Measurements from ENCODE around the gene MPND.

MPND gene, protein sequence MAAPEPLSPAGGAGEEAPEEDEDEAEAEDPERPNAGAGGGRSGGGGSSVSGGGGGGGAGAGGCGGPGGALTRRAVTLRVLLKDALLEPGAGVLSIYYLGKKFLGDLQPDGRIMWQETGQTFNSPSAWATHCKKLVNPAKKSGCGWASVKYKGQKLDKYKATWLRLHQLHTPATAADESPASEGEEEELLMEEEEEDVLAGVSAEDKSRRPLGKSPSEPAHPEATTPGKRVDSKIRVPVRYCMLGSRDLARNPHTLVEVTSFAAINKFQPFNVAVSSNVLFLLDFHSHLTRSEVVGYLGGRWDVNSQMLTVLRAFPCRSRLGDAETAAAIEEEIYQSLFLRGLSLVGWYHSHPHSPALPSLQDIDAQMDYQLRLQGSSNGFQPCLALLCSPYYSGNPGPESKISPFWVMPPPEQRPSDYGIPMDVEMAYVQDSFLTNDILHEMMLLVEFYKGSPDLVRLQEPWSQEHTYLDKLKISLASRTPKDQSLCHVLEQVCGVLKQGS

DNA sequence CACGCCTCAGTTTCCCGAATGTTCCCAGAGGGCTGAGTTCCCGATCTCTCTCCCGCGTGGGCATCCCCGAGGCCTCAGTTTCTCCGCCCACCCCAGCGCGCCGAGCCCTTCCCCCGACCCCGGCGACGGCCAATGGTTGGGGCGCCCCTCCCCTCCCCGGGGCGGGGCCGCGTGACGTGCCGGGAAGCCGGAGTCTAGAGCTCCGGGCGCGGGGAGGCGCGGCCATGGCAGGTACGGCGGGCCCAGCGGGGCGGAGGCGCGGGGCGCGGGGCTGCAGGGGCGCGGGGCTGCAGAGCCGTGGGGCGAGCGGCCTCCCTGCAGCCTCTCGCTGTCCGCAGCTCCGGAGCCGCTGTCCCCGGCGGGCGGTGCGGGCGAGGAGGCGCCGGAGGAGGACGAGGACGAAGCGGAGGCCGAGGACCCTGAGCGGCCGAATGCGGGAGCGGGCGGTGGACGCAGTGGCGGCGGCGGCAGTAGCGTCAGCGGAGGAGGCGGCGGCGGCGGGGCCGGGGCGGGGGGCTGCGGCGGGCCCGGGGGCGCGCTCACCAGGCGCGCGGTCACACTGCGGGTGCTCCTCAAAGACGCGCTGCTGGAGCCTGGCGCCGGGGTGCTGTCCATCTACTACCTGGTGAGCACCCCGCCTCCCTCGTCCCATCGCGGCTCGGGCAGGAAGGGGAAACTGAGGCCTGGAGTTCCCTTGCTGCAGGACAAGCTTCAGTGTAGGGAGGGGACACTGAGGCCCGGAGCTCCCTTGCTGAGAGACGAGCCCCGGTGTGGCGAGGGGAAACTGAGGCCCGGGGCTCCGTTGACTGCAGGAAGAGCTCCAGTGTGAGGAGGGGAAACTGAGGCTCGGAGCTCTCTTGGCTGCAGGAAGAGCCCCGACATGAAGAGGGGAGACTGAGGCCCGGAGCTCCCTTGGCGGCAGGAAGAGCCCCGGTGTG is at the start of gene MPND:
Gene MPND (plus strand): TSS at position 193 of the 938 bp plus-strand sequence. CDS start 32 bp downstream, at position 225.
- peak within 1 kb of the TSS; percentile 77 for H3K4me3 ChIP-seq (ENCODE audit: low read depth, low read length)
- TF ChIP-seq, protein P1, sequence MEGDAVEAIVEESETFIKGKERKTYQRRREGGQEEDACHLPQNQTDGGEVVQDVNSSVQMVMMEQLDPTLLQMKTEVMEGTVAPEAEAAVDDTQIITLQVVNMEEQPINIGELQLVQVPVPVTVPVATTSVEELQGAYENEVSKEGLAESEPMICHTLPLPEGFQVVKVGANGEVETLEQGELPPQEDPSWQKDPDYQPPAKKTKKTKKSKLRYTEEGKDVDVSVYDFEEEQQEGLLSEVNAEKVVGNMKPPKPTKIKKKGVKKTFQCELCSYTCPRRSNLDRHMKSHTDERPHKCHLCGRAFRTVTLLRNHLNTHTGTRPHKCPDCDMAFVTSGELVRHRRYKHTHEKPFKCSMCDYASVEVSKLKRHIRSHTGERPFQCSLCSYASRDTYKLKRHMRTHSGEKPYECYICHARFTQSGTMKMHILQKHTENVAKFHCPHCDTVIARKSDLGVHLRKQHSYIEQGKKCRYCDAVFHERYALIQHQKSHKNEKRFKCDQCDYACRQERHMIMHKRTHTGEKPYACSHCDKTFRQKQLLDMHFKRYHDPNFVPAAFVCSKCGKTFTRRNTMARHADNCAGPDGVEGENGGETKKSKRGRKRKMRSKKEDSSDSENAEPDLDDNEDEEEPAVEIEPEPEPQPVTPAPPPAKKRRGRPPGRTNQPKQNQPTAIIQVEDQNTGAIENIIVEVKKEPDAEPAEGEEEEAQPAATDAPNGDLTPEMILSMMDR (conservative IDR thresholded peaks at IDR 0.05; ENCODE audit: low read depth, low read length), result no peak
- DNase-seq (ENCODE audit: low read depth), result peak; percentile 81

DNA sequence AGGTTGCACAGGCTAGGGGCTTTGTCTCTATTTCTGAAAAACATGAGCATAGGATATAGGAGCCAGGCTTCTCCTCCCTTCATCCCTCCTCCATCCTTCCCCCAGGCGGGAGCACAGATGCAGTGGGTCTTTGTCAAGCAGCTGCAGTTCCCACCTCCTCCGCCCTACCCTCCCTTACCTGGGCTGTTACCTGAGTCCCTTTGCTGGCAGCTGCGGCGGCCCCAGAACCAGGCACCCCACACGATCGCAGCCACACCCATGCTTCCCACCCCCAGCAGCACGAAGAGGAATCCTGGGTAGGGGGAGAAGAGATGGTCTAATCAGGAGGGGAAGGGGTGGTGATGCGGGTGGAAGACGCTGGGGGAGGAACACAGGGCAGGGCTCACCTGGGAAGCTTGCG is 49.0 kb upstream of the MPND start:
- TF ChIP-seq, protein P1 (conservative IDR thresholded peaks at IDR 0.05; ENCODE audit: low read depth, low read length), result no peak
- H3K4me3 ChIP-seq (ENCODE audit: low read depth, low read length), result no peak overlapping the region
- DNase-seq (ENCODE audit: low read depth), result no peak

DNA sequence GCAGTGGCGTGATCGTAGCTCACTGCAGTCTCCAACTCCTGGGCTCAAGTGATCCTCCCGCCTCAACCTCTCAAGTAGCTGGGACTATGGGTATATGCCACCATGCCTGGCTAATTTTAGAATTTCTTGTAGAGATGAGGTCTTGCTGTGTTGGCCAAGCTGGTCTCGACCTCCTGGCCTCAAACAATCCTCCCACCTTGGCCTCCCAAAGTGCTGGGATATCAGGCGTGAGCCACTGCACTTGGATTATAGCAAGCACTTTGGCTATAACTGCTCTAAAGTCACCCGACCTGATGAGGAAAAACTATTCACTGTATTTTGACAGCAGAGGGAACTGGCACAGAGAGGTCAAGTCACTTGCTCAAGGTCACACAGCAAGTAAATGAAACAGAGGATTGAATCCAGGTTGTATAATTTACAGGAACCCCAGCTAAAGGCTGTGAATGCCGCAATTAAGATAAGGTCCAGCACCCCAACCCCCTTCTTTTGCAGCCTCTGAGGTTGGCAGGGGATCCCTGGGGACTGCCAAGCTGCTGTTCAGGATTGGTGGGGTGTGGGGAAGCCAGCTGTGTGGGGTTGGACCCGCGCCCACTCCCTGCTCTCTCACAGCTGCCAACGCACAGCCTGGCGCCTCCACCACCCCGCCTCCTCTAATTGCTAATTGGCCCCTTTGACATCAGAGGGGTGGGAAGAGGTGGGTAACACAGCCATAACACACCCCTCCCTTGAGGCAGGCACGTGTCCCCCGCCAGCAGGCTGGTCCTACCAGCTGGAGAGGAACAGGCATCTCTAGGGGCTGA is 47.2 kb upstream of the MPND start:
- TF ChIP-seq, protein P1 (conservative IDR thresholded peaks at IDR 0.05; ENCODE audit: low read depth, low read length), result no peak
- DNase-seq (ENCODE audit: low read depth), result no peak

DNA sequence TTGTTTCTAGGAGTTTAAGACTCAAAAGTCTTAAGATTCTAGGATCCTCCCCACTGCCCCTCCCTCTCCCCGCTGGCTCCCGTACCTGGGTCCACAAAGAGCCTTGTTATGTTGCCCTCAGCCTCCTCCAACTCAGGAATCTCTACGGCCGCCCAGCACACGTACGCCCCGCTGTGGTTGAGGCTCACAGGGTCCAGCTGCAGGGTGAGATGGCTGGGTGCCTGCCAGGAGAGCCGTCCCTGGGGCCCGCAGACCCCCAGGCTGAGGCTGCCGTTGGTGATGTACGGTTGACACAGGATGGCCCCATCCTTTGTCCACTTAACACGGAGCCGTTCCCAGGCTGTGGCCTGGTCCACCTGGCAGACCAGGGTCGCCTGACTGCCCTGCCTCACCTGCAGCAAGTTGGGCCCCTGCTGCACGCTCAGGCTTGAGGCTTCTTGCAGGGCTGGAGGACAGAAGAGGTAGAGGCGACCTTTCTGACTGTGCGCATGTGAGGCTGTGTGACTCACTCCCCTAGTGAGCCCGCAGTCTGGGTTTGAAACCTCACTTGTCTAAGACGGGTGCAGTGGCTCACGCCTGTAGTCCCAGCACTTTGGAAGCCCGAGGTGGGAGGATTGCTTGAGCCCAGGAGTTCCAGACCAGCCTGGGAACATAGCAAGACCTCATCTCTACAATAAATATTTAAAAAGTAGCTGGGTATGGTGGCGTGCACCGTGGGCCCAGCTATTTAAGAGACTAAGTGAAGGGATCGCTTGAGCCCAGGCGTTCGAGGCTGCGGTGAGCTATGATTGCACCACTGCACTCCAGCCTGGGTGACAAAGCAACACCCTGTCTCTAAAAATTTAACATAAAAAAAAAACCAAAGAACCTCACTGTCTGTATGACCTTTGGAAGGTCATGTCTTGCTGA is 45.2 kb upstream of the MPND start:
- H3K4me3 ChIP-seq (ENCODE audit: low read depth, low read length), result no peak overlapping the region
- TF ChIP-seq, protein P1 (conservative IDR thresholded peaks at IDR 0.05; ENCODE audit: low read depth, low read length), result no peak
- no peak for DNase-seq (ENCODE audit: low read depth)

More for the DNA sequence above, 47.2 kb upstream of the MPND start:
- no peak overlapping the region for H3K4me3 ChIP-seq (ENCODE audit: low read depth, low read length)

DNA sequence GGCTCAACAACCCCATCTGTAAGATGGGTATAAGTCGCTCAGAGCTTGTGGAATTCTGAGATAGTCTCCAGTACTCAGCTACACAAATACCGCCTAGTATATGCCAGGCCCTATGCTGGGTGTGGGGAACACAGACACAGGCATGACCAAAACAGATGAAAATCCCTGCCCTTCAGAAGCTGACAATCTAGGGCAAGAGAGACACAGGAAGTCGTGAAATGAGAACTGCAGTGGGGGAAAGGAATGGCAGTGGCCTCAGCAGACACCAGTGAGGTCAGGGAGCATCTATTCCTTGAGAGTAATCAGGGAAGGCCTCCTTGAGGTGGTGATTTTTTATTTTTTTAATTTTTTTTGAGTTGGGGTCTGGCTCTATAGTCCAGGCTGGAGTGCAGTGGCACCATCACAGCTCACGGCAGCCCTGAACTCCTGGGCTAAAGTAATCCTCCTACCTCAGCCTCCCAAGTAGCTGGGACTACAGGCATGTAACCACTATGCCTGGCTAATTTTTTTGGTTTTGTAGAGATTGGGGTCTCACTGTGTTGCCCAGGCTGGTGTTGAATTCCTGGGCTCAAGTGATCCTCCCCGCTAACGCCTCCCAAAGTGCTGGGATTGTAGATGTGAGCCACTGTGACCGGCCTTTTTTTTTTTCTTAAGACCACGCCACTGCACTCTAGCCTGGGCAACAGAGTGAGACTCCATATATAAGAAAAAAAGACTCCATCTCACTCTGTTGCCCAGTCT is 44.4 kb upstream of the MPND start:
- DNase-seq (ENCODE audit: low read depth), result no peak
- H3K4me3 ChIP-seq (ENCODE audit: low read depth, low read length), result no peak overlapping the region
- TF ChIP-seq, protein P1 (conservative IDR thresholded peaks at IDR 0.05; ENCODE audit: low read depth, low read length), result no peak

All from choroid plexus epithelial cell (primary cell).